GM18858 (cell line): ENCODE results near the gene SLC15A3.

ENCODE experiments used
- ATAC-seq: cut with Tn5 transposase; IDR thresholded peaks from one replicate; pipeline ENCODE4 v1.9.1; 2021; ENCODE audit not compliant: unreplicated experiment

Gene SLC15A3

GRCh38 chr11:60947700-60948099, 4.3 kb downstream of the SLC15A3 start:
- ATAC-seq, result no peak

- no peak for ATAC-seq
These were observed 5.2 kb downstream of the SLC15A3 start for GRCh38 chr11:60946601-60947264.

- ATAC-seq, result no peak
These were observed 6.7 kb downstream of the SLC15A3 start for GRCh38 chr11:60945295-60945667.

- ATAC-seq, result no peak
These were observed 7.3 kb downstream of the SLC15A3 start for GRCh38 chr11:60944490-60945294.

GRCh38 chr11:60942970-60943565, 8.9 kb downstream of the SLC15A3 start:
- no peak for ATAC-seq

- no peak for ATAC-seq
These were observed 9.8 kb downstream of the SLC15A3 start for GRCh38 chr11:60942219-60942618.

- no peak for ATAC-seq
These were observed 10.4 kb downstream of the SLC15A3 start for GRCh38 chr11:60941371-60942119.

GRCh38 chr11:60939855-60940254, 12.1 kb downstream of the SLC15A3 start:
- ATAC-seq, result no peak

GRCh38 chr11:60939301-60939700, 12.7 kb downstream of the SLC15A3 start:
- ATAC-seq, result no peak

- ATAC-seq, result no peak
These were observed 13.5 kb downstream of the SLC15A3 start for GRCh38 chr11:60938500-60938899.

GRCh38 chr11:60937811-60938210, 14.2 kb downstream of the SLC15A3 start:
- no peak for ATAC-seq

GRCh38 chr11:60937144-60937527, 14.8 kb downstream of the SLC15A3 start:
- no peak for ATAC-seq

GRCh38 chr11:60936467-60937143, 15.4 kb downstream of the SLC15A3 start:
- ATAC-seq, result no peak

GRCh38 chr11:60935676-60936442, 16.1 kb downstream of the SLC15A3 start:
- ATAC-seq, result no peak

- no peak for ATAC-seq
These were observed 17.0 kb downstream of the SLC15A3 start for GRCh38 chr11:60934790-60935605.

GRCh38 chr11:60934124-60934789, 17.7 kb downstream of the SLC15A3 start:
- no peak for ATAC-seq

GRCh38 chr11:60933416-60934123, 18.4 kb downstream of the SLC15A3 start:
- no peak for ATAC-seq
